Measurements from ENCODE around the gene IFNA8. TPM values are rescaled to one million over a fixed set of nuclear protein-coding genes. Genes with fewer than 3 reads are reported as not detected.

IFNA8 gene
- polyA plus RNA-seq, 3 donors: not detected

DNA sequence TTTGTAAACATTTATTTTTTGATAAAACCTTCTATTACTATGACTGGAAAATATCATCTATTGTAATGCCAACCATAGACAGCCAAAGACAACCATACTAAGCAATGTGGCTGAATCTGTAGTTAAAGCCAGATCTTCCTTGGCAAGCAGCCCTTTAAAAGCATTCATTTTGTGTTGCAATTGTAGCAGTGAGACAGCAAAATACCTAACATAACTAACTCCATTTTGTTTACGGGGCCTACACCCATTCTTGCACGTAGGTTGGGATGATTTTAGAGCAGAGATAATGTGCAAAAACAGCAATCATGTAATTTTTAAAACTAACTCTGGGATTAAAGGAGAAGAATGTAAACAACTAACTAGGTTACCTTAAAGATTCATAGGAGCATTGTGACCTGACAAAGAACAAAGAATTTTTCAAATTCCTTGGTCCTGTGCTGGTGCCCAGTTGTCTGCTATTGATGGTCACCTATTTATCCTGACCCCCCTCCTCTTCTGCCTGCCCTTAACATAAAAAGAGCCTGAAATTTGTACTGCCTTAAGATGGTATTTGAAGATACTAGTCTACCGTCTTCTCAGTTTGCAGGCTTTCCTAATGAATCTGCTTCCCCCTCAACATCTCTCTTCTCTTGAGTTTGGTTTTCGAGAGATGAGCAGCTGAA lies 41.9 kb downstream of the IFNA8 start:
- Histone ChIP-seq H3K9ac (ENCODE audit: insufficient read depth, low read length, poor library complexity, severe bottlenecking) (no peak overlapping the region), H3K9me3 (replicated peaks in 1 of 2; ENCODE audit: control insufficient read depth in 1 of 2, insufficient read depth in 1 of 2, low read length in 2 of 2) (no peaks in the 10 kb centered on the region), H3K4me2 (replicated peaks; ENCODE audit: extremely low read depth, low read length, poor library complexity, severe bottlenecking) (no peak overlapping the region), H4K20me1 (ENCODE audit: insufficient read depth, low read length) (no peaks in the 10 kb centered on the region), H3K27ac (ENCODE audit: low read depth in 1 of 2, low read length in 2 of 2) (no peak overlapping the region), H3K4me3 (replicated peaks in 1 of 3; ENCODE audit: low read depth in 2 of 3, low read length in 3 of 3) (no peak overlapping the region), H3K27me3 (ENCODE audit: control insufficient read depth in 2 of 2, insufficient read depth in 2 of 2, low read length in 2 of 2) (peaks cover 10 to 24% of the 10 kb centered on the region in 2 donors), H3K4me1 (ENCODE audit: control insufficient read depth in 1 of 2, insufficient read depth in 2 of 2, low read length in 2 of 2) (no peaks in the 10 kb centered on the region), H3K79me2 (ENCODE audit: insufficient read depth, low read length) (no peaks in the 10 kb centered on the region), H3K36me3 (replicated peaks in 1 of 2; ENCODE audit: control insufficient read depth in 1 of 2, insufficient read depth in 2 of 2, low read length in 2 of 2) (no peaks in the 10 kb centered on the region), H2AFZ (ENCODE audit: insufficient read depth, low read depth, low read length, poor library complexity, severe bottlenecking) (no peak overlapping the region)
- Mint-ChIP-seq H3K36me3 (no peaks in the 10 kb centered on the region), H3K4me1 (peaks cover 2% of the 10 kb centered on the region), H3K9me3 (no peaks in the 10 kb centered on the region), H3K4me3 (no peak overlapping the region), H3K27ac (no peak overlapping the region), H3K27me3 (ENCODE audit: low read depth in 3 of 3) (peaks cover 5 to 21% (median 15%) of the 10 kb centered on the region in 3 donors)
- WGBS (ENCODE audit: insufficient coverage): no CpG with 5 or more reads among the region's 4 CpGs
- intact Hi-C loops (cut with micrococcal nuclease): loop anchor here in 1 of 2 donors (10.0 kb wide), 2 partner anchors 126 to 196 kb away; no protein-coding TSS in a partner anchor
- no peak for DNase-seq
- TF ChIP-seq, protein P1, sequence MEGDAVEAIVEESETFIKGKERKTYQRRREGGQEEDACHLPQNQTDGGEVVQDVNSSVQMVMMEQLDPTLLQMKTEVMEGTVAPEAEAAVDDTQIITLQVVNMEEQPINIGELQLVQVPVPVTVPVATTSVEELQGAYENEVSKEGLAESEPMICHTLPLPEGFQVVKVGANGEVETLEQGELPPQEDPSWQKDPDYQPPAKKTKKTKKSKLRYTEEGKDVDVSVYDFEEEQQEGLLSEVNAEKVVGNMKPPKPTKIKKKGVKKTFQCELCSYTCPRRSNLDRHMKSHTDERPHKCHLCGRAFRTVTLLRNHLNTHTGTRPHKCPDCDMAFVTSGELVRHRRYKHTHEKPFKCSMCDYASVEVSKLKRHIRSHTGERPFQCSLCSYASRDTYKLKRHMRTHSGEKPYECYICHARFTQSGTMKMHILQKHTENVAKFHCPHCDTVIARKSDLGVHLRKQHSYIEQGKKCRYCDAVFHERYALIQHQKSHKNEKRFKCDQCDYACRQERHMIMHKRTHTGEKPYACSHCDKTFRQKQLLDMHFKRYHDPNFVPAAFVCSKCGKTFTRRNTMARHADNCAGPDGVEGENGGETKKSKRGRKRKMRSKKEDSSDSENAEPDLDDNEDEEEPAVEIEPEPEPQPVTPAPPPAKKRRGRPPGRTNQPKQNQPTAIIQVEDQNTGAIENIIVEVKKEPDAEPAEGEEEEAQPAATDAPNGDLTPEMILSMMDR (IDR thresholded peaks at IDR 0.05): no peak

DNA sequence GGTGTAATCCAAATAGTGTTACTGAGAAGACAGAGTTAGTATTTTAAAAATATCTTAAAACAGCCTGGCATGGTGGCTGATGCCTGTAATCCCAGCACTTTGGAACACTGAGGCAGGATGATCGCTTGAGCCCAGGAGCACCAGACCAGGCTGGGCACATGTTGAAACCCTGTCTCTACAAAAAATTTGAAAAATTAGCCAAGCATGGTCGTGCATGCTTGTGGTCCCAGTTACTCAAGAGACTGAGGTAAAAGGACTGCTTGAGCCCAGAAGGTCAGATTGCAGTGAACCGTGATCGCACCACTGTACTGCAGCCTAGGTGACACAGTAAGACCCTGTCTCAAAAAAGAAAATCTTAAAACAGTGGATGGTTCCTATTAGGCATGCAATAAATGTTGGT lies 43.8 kb downstream of the IFNA8 start:
- peaks cover 2 to 9% of the 10 kb centered on the region in 2 donors for H3K27me3 ChIP-seq (ENCODE audit: control insufficient read depth in 2 of 2, insufficient read depth in 2 of 2, low read length in 2 of 2)
- WGBS (ENCODE audit: insufficient coverage): 84% methylated on average over 4 of the region's 4 CpGs
- H3K4me2 ChIP-seq (replicated peaks; ENCODE audit: extremely low read depth, low read length, poor library complexity, severe bottlenecking): no peak overlapping the region
- no peak for DNase-seq
- peaks cover 2 to 11% (median 10%) of the 10 kb centered on the region in 3 donors for H3K27me3 Mint-ChIP-seq (ENCODE audit: low read depth in 3 of 3)
- H3K4me3 ChIP-seq (replicated peaks in 1 of 3; ENCODE audit: low read depth in 2 of 3, low read length in 3 of 3): no peak overlapping the region
- H4K20me1 ChIP-seq (ENCODE audit: insufficient read depth, low read length): no peaks in the 10 kb centered on the region
- no peaks in the 10 kb centered on the region for H3K36me3 ChIP-seq (replicated peaks in 1 of 2; ENCODE audit: control insufficient read depth in 1 of 2, insufficient read depth in 2 of 2, low read length in 2 of 2)
- H3K79me2 ChIP-seq (ENCODE audit: insufficient read depth, low read length): no peaks in the 10 kb centered on the region
- H3K9ac ChIP-seq (ENCODE audit: insufficient read depth, low read length, poor library complexity, severe bottlenecking): no peak overlapping the region
- H3K27ac ChIP-seq (ENCODE audit: low read depth in 1 of 2, low read length in 2 of 2): no peak overlapping the region
- H3K4me1 ChIP-seq (ENCODE audit: control insufficient read depth in 1 of 2, insufficient read depth in 2 of 2, low read length in 2 of 2): no peaks in the 10 kb centered on the region
- H3K27ac Mint-ChIP-seq: no peak overlapping the region
- H3K9me3 ChIP-seq (replicated peaks in 1 of 2; ENCODE audit: control insufficient read depth in 1 of 2, insufficient read depth in 1 of 2, low read length in 2 of 2): no peaks in the 10 kb centered on the region
- H3K36me3 Mint-ChIP-seq: no peaks in the 10 kb centered on the region
- H3K4me1 Mint-ChIP-seq: peaks cover 2% of the 10 kb centered on the region
- intact Hi-C loops (cut with micrococcal nuclease): loop anchor here in 1 of 2 donors (10.0 kb wide), 2 partner anchors 128 to 198 kb away; no protein-coding TSS in a partner anchor
- H3K9me3 Mint-ChIP-seq: no peaks in the 10 kb centered on the region
- no peak overlapping the region for H2AFZ ChIP-seq (ENCODE audit: insufficient read depth, low read depth, low read length, poor library complexity, severe bottlenecking)
- TF ChIP-seq, protein P1 (IDR thresholded peaks at IDR 0.05): no peak
- H3K4me3 Mint-ChIP-seq: no peak overlapping the region

Measured in CD14-positive monocyte (primary cell).